Measurements from ENCODE around the gene AUNIP. TPM values are rescaled to one million over a fixed set of nuclear protein-coding genes. Genes with fewer than 3 reads are reported as not detected.

AUNIP gene
- total RNA-seq, 1 experiment from 2014 or later = 8.7 TPM

DNA sequence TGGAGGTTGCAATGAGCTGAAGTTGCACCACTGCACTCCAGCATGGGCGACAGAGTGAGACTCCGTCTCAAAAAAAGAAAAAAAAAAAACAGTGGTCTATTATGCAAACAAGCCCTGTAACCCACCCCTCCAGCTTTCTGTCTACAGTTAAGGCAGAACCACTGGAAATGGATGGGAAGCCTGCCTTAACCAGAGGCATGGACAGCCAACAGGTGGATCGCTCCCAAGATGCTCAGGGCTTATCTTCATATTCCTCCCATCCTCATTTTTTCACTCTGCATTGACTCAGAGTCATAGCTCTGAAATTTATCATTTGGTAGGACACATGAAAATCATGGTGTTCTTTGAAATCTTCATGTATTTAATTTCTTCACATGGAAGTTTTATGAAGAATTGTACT is 30.8 kb downstream of the AUNIP start:
- no peak for DNase-seq (ENCODE audit: low read depth)

DNA sequence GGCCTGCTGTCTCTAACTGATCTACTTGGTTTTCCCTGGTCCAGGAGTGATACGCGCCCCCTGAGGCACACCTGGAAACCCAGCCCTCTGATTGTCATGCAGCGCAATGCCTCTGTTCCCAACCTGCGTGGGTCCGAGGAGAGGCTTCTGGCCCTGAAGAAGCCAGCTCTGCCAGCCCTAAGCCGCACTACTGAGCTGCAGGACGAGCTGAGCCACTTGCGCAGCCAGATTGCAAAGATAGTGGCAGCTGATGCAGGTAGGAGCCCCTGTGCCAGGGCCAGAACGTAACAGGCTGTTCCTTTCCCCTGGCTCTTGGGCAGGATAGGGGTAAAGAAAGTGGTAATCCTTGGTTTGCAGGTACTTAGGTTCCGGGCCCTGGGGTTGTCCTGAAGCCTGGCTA is 32.7 kb downstream of the AUNIP start:
- DNase-seq (ENCODE audit: low read depth) = no peak

DNA sequence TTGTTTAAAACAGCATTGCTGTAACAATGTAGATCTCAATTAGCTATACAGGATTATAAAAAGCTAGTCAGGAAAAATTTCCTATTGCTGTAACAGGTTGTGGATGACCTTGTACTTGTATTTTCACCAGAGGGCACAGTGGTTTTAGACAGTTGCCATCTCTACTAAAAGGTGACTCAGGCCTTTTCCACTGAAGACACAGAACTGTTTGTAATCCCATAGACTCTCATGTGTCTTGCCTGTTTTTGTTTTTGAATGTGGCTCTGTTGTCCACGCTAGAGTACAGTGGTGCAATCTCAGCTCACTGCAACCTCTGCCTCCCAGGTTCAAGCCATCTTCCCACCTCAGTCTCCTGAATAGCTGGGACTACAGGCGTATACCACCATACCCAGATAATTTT is 33.7 kb downstream of the AUNIP start:
- DNase-seq (ENCODE audit: low read depth) = peak; percentile 31

DNA sequence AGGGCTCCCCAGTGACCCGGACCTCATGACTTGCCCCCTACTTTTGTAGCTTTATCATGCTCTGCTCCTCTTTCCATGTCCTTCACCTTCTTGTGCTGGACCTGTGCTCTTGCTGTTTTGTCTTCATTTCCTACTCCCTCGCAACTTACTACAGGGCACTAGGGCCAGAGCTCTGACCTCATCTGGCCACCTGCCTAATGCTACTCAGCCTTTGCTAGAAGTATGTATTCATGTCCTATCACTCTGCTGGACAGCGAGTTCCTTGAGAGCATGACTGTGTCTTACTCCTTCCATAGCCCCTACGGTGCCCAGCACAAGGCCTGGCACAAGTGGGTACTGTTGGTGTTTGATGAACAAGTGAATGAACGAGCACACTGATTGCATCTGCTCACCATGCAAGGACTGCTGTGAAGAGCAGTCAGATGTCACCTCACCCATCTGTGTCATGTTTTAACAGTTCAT is 37.6 kb downstream of the AUNIP start:
- peak; percentile 28 for DNase-seq (ENCODE audit: low read depth)

DNA sequence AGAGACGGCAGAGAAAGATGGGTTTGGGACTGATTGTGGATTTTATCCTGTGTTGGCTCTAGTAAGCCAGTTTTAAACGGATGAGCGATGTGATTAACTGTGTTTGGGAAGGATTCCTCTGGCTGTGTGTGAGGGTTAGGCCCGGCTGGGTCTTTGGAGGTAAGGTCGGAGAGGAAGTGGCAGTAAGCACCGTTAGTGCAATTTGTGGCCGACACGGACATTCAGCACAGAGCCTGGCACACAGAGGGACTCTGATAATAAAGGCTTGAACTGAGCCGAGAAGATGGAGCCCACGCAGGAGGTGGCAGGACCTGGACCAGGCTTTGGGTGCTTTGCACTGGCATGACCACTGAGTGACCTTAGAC is 38.2 kb downstream of the AUNIP start:
- DNase-seq (ENCODE audit: low read depth) = no peak

DNA sequence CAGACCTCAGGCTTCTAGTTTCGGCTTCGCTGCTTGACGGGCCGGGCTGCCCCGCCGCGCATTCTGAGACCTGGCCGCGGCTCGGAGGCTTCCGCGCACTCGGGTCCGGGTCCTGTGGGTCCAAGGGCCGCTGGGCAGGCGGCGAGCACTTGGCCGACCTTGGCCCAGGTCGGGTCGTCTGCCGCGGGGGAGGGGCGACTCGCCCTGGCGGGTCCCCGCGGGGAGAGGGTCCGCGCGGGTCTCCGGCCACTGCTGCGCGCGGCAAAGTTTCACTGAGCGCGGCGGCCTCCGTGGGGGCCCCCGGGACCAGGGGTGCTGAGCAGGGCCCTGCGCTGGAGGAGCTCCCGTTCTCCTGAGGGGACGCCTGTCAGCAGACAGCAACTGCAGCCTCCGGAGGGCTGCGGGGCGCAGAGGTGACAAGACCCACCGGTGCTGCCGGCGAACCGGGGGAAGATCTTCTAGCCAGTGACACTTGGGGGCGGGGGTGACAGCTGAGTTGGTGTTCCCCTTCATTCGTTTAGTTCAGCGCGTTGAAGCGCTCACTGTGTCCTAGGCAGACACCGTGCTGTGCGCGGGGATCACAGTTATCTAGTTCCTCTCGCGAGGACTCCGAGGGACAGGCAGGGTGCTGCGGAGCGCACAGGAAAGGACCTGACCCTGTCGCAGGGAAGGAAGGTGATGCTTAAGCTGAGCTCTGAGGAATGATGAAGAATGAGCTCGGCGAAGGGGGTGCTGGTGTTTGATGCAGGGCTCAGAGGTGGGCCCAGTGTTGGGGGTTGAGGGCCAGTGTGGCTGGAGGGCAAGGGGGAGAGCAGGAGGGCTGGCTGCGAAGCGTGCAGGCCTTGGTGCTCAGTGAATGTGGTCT is 38.8 kb downstream of the AUNIP start:
- peak; percentile 72 for DNase-seq (ENCODE audit: low read depth)

DNA sequence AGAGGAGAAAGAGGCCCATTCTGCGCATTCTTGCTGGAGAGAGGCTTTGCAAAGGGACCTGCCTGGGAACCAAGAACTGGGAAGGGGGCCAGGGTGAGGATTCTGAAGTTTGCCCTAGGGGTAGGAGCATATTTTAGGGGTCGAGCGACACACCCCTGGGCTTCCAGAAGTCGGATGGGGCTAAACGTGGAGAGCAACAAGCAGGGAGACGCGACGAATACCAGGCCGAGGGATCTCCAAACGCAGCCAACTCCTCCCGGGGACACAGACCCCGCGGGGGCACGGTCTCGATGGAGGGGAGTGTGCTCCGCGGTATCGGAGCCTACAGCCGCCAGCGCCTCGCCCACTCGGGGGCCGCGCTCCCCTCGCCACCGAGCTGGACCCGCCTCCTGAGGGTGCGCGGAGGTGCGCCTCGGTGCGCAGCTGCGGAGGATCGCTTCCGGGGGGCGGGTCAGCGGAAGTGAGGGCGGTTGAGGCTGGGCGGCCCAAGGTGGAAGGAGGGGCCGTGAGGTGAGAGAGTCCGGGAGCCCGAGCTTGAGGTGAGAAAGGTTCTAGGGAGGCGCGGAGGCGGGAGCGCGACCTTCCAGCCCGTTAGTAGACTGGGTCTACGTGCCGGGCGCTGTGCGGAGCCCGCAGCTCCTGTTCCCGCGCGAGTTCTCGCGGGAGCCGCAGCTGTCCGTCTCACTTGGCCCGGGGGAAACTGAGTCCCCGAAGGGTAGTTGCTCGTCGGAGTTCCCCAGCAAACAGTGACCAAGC is 39.6 kb downstream of the AUNIP start, which contains the start of gene MTFR1L:
Gene MTFR1L, plus strand, starts transcription at position 464 of the 756 bp plus-strand sequence. CDS start 3,151 bp downstream, outside the sequence.
- DNase-seq (ENCODE audit: low read depth) = peak; percentile 75

DNA sequence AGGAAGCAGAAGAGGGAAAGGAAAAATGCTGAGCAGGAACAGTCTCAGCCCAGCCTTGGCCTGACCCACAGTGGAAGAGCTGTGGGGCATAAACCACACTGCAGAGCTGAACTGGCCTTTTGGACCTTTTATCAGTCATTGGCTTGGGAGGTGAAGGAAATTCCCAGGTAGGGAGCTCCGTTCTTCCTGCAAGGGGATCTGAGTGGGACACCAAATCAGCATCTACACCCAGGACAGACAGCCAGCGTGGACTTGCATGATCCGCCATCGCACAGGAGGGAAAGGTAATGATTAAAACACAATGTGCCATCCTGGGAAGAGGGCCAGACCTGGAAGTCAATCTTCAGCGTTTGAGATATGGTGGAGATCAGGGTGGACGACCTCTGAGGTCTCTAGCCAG is 40.7 kb downstream of the AUNIP start:
- no peak for DNase-seq (ENCODE audit: low read depth)

DNA sequence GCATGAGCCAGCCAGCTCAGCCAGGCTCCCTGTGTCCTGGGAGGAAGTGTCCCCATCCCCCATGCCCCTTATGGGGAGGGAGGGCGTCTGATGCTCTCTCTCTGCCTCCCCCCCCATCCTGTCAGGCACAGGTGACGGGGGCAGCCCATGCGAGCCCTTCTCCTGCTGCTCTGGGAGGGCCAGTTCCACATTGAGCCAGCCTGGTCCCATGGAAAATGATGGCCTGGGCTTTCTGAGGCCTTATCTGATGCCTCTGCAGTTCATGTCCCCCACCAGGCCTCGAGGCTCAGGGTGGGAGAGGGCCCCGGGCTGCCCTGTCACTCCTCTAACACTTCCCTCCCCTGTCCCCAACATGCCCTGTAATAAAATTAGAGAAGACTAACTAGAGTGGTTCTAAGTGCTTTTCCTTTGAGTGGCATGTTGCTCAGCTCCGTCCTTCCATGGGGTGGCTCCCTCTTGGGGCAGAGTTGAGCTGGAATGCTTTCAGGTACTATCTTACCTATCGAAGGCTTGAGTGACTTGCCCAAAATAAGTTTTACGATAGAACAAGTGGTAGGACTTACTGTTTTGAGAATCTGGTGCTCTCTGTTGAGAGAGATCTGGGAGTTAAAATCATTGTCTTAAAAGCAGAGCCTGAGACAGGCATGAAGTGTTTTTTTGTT is 41.3 kb downstream of the AUNIP start:
- DNase-seq (ENCODE audit: low read depth) = no peak

DNA sequence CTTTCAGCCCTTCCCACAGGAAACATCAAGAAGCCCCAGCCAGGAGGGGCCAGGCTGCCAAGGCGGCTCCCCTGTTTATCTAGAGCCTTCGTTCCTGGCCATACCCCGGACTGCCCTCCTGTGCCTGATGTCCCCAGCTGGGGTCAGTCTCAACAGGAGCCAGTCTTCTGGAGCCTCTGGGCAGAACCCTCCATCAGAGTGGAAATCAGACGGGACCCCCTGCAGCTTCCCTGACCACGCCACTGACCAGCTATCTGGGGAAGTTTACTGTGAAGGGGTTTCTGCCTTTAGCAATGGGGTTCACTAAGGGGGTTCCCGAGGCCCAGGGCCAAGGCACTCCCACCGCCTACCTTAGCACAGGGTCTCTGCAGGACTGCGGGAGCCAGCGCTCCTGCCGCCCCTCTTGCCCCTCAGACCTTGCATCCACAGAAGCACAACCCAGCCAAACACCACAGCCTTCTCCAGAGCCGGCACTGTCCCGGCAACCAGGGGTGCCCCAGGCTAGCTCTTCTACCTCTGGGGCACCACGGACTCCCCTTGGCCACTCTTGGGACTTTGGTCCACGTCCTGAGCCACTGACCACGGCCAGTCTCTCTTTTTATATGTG is 43.0 kb downstream of the AUNIP start:
- no peak for DNase-seq (ENCODE audit: low read depth)

DNA sequence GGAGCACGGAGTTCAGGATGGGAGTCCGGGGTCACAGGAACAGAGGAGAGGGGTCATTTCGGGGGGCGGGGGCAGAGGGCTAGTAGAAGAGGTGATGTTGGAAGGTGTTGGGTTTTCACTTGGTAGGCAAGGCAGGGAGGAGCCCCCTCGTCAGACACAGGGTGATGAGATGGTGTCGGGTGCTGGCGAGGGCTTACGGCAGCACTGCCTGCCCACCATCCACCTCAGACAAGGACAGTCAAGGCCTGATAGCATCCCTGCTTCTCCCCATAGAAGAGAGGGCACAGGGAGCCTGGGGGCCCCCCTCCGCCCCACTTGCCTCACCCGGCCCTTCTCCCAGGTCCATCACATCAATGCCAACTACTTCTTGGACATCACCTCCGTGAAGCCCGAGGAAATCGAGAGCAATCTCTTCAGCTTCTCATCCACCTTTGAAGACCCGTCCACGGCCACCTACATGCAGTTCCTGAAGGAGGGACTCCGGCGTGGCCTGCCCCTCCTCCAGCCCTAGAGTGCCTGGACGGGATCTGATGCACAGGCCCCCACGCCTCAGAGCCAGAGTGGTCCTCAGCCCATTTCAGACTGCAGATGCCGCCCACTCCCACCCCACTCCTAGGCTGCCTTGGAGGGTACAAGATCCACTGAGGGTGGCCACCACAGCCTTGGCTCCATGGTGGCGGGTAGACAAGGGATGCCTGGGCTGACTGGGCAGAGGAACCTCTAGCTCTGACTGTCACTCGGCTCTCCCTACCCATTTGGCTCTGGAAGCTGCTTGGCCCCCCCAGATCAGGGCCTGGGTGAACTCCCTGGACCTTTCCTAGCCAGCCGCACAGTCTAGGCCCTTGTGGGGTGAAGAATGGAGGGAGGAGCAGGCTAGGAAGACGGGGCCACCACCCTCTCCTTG is 43.8 kb downstream of the AUNIP start:
- DNase-seq (ENCODE audit: low read depth) = no peak

DNA sequence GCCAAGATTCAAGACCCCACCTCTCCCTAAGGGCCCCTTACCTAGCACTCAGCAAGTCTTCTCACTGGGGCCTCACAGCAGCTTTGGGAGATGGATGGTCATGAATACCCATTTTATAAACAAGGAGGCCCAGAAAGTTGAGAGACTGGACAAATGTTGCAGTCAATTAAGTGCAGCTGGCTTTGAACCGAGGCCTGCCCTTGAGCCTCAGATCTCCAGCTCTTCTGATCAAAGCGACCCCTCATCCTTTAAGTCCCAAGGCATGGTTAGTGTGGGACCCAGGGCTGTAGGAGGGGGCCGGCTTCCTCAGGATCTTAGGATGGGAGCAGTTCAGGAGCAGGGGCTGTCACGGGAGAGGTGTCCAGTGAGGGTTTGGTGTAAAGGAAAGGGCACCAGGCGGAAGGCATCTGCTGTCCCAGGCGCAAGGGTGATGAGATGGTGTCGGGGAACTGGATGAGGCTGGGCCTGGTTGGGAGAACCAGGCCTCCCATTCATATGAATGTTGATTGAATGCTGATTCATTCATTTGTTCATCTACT is 44.6 kb downstream of the AUNIP start:
- DNase-seq (ENCODE audit: low read depth) = no peak

DNA sequence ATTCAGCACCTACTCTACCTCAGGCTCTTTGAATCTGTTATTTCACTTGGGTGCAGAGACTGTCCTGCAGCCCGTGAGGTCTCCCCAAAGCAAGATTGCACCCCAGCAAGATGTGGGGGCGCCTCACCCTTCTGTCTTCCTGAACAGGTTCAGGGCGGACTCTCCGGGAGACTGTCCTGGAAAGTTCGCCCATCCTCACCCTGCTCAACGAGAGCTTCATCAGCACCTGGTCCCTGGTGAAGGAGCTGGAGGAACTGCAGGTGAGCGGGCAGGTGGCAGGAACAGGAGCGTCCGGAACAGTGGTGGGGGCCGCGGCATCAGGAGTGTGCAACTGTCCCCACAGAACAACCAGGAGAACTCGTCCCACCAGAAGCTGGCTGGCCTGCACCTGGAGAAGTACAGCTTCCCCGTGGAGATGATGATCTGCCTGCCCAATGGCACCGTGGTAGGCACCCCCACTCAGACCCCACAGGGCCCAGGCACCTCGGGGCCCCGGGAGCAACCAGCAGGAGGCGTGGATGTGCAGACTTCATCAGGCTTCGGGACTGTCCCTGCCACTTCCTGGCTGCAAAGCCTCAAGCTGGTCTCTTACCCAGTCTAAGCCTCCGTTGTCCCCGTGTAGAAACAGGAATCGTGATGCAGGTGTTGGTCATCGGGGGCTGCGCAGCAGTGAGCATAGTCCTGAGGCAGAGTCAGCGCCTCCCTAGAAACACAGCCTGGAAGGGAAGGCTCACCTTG is 45.4 kb downstream of the AUNIP start:
- DNase-seq (ENCODE audit: low read depth) = no peak

DNA sequence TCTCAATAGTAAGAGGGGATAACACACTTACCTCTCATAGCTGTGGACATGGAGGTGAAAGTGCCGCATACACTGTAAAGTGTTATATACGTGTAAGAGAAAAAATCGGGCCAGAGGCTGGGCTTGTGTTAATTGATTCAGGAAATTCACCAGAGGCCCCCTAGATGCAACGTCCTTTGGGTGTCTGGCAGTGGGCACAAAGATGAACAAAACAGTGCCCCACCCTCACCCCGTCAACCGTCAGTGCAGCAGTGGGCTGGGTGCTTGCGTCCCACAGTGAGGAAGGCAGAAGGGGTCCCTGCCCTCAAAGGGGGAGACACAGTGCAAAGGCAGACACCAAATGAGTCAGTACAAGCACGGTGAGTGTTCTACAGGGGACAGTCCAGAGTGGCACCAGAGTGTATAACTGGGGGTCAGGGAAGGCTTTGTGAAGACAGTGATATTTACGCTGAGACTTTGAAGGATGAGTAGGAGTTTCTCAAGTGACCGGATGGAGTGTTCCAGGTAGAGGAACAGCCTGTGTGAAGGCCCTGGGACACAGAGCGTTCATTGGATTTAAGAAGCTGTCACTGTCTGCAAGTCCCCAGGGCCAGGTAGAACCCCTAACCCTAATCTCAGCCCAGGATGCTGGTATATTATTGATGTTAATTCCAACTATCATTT is 46.1 kb downstream of the AUNIP start:
- no peak for DNase-seq (ENCODE audit: low read depth)

DNA sequence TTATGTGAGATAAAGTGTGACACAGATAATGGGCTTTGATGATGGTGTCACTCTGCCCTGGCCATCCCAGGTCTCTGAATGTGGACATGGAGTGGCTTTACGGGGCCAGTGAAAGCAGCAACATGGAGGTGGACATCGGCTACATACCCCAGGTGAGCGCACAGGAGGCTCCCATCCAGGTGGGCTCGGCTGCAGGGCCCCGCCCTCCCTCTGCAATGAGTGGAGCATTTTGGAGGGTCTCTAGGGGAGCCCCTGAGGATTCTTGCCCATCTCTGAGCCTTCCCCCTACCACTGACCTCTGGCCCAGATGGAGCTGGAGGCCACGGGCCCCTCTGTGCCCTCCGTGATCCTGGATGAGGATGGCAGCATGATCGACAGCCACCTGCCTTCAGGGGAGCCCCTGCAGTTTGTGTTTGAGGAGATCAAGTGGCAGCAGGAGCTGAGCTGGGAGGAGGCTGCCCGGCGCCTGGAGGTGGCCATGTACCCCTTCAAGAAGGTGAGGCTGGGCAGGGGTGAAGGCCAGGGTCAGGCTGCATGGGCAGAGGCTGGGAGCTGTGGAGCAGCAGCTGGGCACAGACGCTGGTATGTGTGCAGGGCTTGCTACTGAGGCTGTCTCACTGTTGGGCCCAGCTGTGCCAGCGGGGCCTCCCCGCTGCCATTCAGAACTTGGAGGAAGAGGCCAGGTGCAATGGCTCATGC is 47.7 kb downstream of the AUNIP start:
- DNase-seq (ENCODE audit: low read depth) = no peak

DNA sequence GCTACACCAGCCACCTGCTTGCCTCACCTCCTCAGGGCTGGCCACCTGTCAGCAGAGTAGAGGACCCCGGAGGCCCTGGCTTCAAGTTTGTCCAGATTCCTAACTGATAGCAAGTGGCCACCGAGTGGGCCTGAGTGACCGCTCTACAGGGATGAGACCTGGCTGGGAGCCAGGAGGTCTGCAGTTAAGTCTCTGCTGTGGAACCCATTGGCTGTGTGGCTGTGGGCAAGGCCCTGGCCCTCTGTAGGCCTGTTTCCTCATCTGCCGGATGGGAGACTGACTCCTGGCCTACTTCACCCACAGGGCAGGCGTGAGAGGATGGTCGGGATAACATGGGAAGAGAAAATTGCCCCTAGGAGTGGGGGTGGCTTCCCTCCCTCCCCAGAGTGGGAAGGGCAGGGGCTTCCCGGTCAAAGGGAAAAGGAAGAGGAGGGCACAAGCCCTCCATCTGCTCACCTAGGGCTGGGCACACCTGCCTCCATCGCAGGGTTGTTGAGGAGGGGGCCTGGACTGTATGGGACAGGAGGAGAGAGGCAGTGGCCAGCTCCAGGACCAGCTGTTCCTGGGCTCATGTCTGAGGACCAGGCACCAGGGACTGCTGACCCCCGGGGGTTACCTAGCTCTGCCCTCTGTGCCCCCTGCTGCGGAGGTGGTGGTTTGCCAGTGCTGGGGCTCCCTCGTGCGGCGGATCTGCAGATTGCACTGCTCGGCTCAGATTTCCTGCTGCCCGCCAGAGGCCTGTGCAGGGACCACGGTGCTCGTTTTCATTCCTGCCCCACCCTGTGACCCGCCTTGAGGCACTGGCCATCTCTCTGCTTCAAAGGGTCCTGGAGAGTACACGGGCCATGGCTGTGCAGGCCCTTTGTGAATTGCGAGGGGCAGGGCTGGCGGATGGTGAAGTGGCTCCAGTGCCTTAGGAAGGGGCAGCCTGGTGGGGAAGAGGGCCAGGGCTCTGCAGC is 48.6 kb downstream of the AUNIP start:
- peak; percentile 49 for DNase-seq (ENCODE audit: low read depth)

DNA sequence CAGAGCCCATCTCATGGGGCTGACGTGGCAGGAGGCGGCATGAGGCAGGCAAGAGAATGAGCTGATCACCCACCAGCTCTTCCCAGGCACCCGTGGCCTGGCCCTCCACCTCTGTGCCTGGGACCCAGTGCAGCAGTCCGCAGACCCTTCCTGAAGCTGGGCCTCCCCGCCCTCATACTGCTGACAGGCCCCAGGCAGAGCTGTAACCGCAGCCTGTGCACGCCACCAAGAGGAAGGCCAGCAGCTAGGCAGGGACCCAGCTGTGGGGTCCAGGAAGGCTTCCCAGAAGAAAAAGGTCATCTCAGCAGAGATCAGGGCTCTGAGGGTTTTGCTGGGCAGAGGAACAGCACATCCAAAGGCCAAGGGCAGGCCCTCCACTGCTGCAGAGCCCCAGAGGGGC is 49.3 kb downstream of the AUNIP start:
- DNase-seq (ENCODE audit: low read depth) = no peak

All from RPMI7951 (cell line).